Right lobe of liver (tissue), 6 donors: ENCODE data around the gene PDCD4. TPM values are rescaled to one million over a fixed set of nuclear protein-coding genes. Genes with fewer than 3 reads are reported as not detected.

Experiments
- ATAC-seq, 4 donors: fragments of 200-7000 bp; cut with Tn5 transposase; one replicate each; pipeline ENCODE4 v1.9.1; 2020; ENCODE audit warnings: mild to moderate bottlenecking in 4 of 4, moderate library complexity in 4 of 4
- DNase-seq, 3 donors: peaks; one replicate each; pipeline ENCODE4 v3.0.0-alpha.2; 2020
- H3K27ac ChIP-seq, 3 donors: fragments of 200-600 bp; one replicate each; pipeline ENCODE4 v1.8.0; 2022
- H3K27me3 ChIP-seq, 2 donors: fragments of 200-600 bp; one replicate each; pipeline ENCODE4 v1.8.0; 2022
- H3K36me3 ChIP-seq, 4 donors: fragments of 200-600 bp; sonication (generic) in 1 of 4; one replicate each; pipeline versions ENCODE4 v1.5.1 to v1.8.0; 2017 to 2022; ENCODE audit warnings: control low read depth in 1 of 4
- H3K4me1 ChIP-seq, 4 donors: fragments of 200-600 bp; sonication (generic) in 1 of 4; one replicate each; pipeline versions ENCODE4 v1.5.1 to v1.8.0; 2017 to 2022; ENCODE audit warnings: control low read depth in 1 of 4
- H3K4me3 ChIP-seq, 3 donors: fragments of 200-600 bp; one replicate each; pipeline ENCODE4 v1.8.0; 2022
- H3K9me3 ChIP-seq, 4 donors: fragments of 200-600 bp; sonication (generic) in 1 of 4; one replicate each; pipeline versions ENCODE4 v1.5.1 to v1.8.0; 2017 to 2022; ENCODE audit warnings: control low read depth in 1 of 4
- CTCF ChIP-seq, 4 donors: fragments of 200-600 bp in 3 of 4; fragments of 450-650 bp in 1 of 4; IDR thresholded peaks; one replicate each; pipeline versions ENCODE4 v1.5.1 to v1.8.0; 2016 to 2022; ENCODE audit warnings: antibody characterized with exemption in 4 of 4, mild to moderate bottlenecking in 2 of 4
- POLR2A ChIP-seq: fragments of 450-650 bp; IDR thresholded peaks from one replicate; pipeline ENCODE4 v1.6.1; 2017; ENCODE audit warnings: antibody characterized with exemption, mild to moderate bottlenecking
- whole genome bisulfite sequencing: methylation state at CpG from one replicate; pipeline ENCODE4 v1.1.6; 2018; ENCODE audit warnings: low coverage, low lambda C conversion rate; ENCODE audit not compliant: insufficient coverage; ENCODE audit errors: missing lambda C conversion rate; 5-methylcytosine and 5-hydroxymethylcytosine counted together
- intact Hi-C, 2 donors: fragments of 100-400 bp; cut with DNase I; formaldehyde crosslinking; loops; one replicate each; pipeline versions ENCODE4 v1.11.2 to v1.14.1; 2022
- total RNA-seq, 6 experiments: library from RNA; depleted of rRNA in 2 of 6; stranded (reverse); fragments of >200 nt in 2 of 6; fragmentation: NEBNext Ultra II Directional in 3 of 6; extraction: Animal tissue kit (Norgen Biotek cat#: 25700) in 3 of 6; gene quantifications; one replicate each; pipeline versions ENCODE4 v1.1.0 to v1.2.4, GENCODE V29; 2016 to 2023
- donor health status: DM: no; HTN: yes; CAD: no.
- donor health status: DM: no; HTN: no; CAD: no.
- donor health status: DM: no; HTN: no; CAD: no.
- donor health status: DM: no; HTN: yes; CAD: no.
- donor health status: DM: no; HTN: yes; CAD: no.

The PDCD4 gene
- total RNA-seq, 6 experiments from 2014 or later: 10.8 to 105 (median 32.5) TPM

GRCh38 chr10:110852255-110852896 is 19.4 kb upstream of the PDCD4 start:
- TF ChIP-seq POLR2A: peak; percentile 41
- no peak for TF ChIP-seq CTCF (IDR thresholded peaks at IDR 0.05)
- Histone ChIP-seq H3K36me3 (no peaks in the 10 kb centered on the region), H3K27me3 (no peaks in the 10 kb centered on the region), H3K27ac (peak overlapping the region; percentile 49 to 79 (median 52)), H3K4me3 (no peak overlapping the region), H3K4me1 (peaks cover 0 to 24% (median 12%) of the 10 kb centered on the region in 4 donors), H3K9me3 (no peaks in the 10 kb centered on the region)
- ATAC-seq (peak; percentile 87 to 95 (median 94)), DNase-seq (peak; percentile 75 to 84 (median 76))
- intact Hi-C loops: no loop called here
- 20% methylated on average over 6 of the region's 7 CpGs for WGBS

- Histone ChIP-seq H3K9me3 (no peaks in the 10 kb centered on the region), H3K27ac (peak overlapping the region; percentile 49 to 73 (median 50)), H3K27me3 (no peaks in the 10 kb centered on the region), H3K36me3 (no peaks in the 10 kb centered on the region), H3K4me3 (no peak overlapping the region), H3K4me1 (peaks cover 0 to 30% (median 15%) of the 10 kb centered on the region in 4 donors)
- intact Hi-C loops: no loop called here
- DNase-seq: no peak
- TF ChIP-seq CTCF (IDR thresholded peaks at IDR 0.05) (no peak), POLR2A (no peak)
- peak in 1 of 4 donors; percentile 2 for ATAC-seq
- 72% methylated on average over 3 of the region's 4 CpGs for WGBS
Measured at GRCh38 chr10:110852947-110853346, 18.8 kb upstream of the PDCD4 start.

GRCh38 chr10:110853921-110854605 is 17.7 kb upstream of the PDCD4 start:
- H3K27me3 ChIP-seq: no peaks in the 10 kb centered on the region
- peaks cover 0 to 41% (median 21%) of the 10 kb centered on the region in 4 donors for H3K4me1 ChIP-seq
- intact Hi-C loops: no loop called here
- ATAC-seq (no peak), DNase-seq (no peak)
- no peak overlapping the region for H3K4me3 ChIP-seq
- H3K9me3 ChIP-seq: no peaks in the 10 kb centered on the region
- H3K27ac ChIP-seq: no peak overlapping the region
- no peaks in the 10 kb centered on the region for H3K36me3 ChIP-seq
- no peak for TF ChIP-seq CTCF (IDR thresholded peaks at IDR 0.05)
- TF ChIP-seq POLR2A: no peak

- H3K36me3 ChIP-seq: no peaks in the 10 kb centered on the region
- peak overlapping the region; percentile 44 to 81 (median 58) for H3K27ac ChIP-seq
- DNase-seq: peak in 1 of 3 donors; percentile 83
- peak; percentile 76 to 93 (median 85) for ATAC-seq
- 32% methylated on average over 9 of the region's 12 CpGs for WGBS
- H3K27me3 ChIP-seq: no peaks in the 10 kb centered on the region
- H3K9me3 ChIP-seq: no peaks in the 10 kb centered on the region
- TF ChIP-seq CTCF (IDR thresholded peaks at IDR 0.05): no peak
- TF ChIP-seq POLR2A: no peak
- intact Hi-C loops: no loop called here
- H3K4me3 ChIP-seq: no peak overlapping the region
- peaks cover 0 to 46% (median 26%) of the 10 kb centered on the region in 4 donors for H3K4me1 ChIP-seq
Measured at GRCh38 chr10:110857265-110858171, 14.2 kb upstream of the PDCD4 start.
